Endothelial cell of umbilical vein (primary cell): ENCODE data around the gene EBPL. TPM values are rescaled to one million over a fixed set of nuclear protein-coding genes. Genes with fewer than 3 reads are reported as not detected.

ENCODE experiments used
- BruUV-seq: library from RNA; stranded (reverse); fragments of 400-500 nt; replicated peaks from 2 replicates; lab custom pipeline; 2021; lab: Mats Ljungman, UMichigan
- CTCF ChIA-PET: fragments of 300-600, 350-600 bp; sonication (Branson Sonifier 250); formaldehyde crosslinking; loops from one replicate; lab custom pipeline; 2021; ENCODE audit warnings: antibody characterized with exemption, inconsistent platforms; lab: Charles Lee
- POLR2A ChIA-PET: fragments of 300-600, 350-600 bp; sonication (Branson Sonifier 250); formaldehyde crosslinking; loops from one replicate; lab custom pipeline; 2021; ENCODE audit warnings: antibody characterized with exemption, inconsistent platforms; lab: Charles Lee
- DNase-seq: peaks from one replicate; pipeline ENCODE4 v3.0.0-alpha.2; 2011; ENCODE audit warnings: low read depth, low spot score
- FAIRE-seq: peaks from 2 replicates; lab custom pipeline; 2011; peaks lifted over from hg19 to GRCh38; lab: Jason Lieb, UNC
- H2AFZ ChIP-seq: 2 replicates; pipeline ENCODE4 v1.6.0; 2012; ENCODE audit warnings: low read depth, low read length, control low read depth, inconsistent platforms
- H3K27ac ChIP-seq: 2 replicates; pipeline ENCODE4 v1.5.1; 2011; ENCODE audit warnings: low read depth, mild to moderate bottlenecking, control low read depth, low read length, moderate library complexity; ENCODE audit not compliant: insufficient read depth
- H3K27me3 ChIP-seq, 2 experiments: 2 replicates each; pipeline versions ENCODE4 v1.6.0 to v1.6.1; 2011; ENCODE audit warnings: low read length in 2 of 2, mixed read lengths in 1 of 2; ENCODE audit not compliant: control insufficient read depth in 2 of 2, insufficient read depth in 2 of 2
- H3K36me3 ChIP-seq, 2 experiments: 2 replicates in 1 of 2; 3 replicates in 1 of 2; pipeline ENCODE4 v1.5.1; 2011; ENCODE audit warnings: low read length in 2 of 2, mild to moderate bottlenecking in 1 of 2, moderate library complexity in 1 of 2; ENCODE audit not compliant: control insufficient read depth in 2 of 2, insufficient read depth in 2 of 2; ENCODE audit errors: extremely low read depth in 1 of 2
- H3K4me1 ChIP-seq: 3 replicates; pipeline ENCODE4 v1.5.1; 2011; ENCODE audit warnings: mild to moderate bottlenecking, low read length; ENCODE audit not compliant: control insufficient read depth, insufficient read depth; ENCODE audit errors: extremely low read depth
- H3K4me2 ChIP-seq: 2 replicates; pipeline ENCODE4 v1.6.1; 2011; ENCODE audit warnings: low read length, control low read depth, mixed read lengths; ENCODE audit not compliant: insufficient read depth
- H3K4me3 ChIP-seq, 3 experiments: fragments of 200-600 bp in 1 of 3; sonication (generic), shearing (Covaris generic) in 1 of 3; replicated peaks in 1 of 3; 2 replicates each; pipeline ENCODE4 v1.5.1; 2011 to 2016; ENCODE audit warnings: control low read depth in 3 of 3, low read length in 3 of 3, mild to moderate bottlenecking in 2 of 3, inconsistent platforms in 1 of 3, low read depth in 1 of 3, moderate library complexity in 1 of 3; ENCODE audit not compliant: insufficient read depth in 1 of 3
- H3K79me2 ChIP-seq: 2 replicates; pipeline ENCODE4 v1.6.0; 2012; ENCODE audit warnings: low read length, inconsistent platforms; ENCODE audit not compliant: control insufficient read depth, insufficient read depth
- H3K9ac ChIP-seq: replicated peaks from 2 replicates; pipeline ENCODE3; 2011; ENCODE audit warnings: low read length, control low read depth; ENCODE audit not compliant: insufficient read depth; ENCODE audit errors: extremely low read depth
- H3K9me1 ChIP-seq: replicated peaks from 3 replicates; pipeline ENCODE4 v1.6.0; 2011; ENCODE audit warnings: mild to moderate bottlenecking, low read length; ENCODE audit not compliant: control insufficient read depth, insufficient read depth; ENCODE audit errors: extremely low read depth
- H3K9me3 ChIP-seq: replicated peaks from 2 replicates; pipeline ENCODE4 v1.5.1; 2012; ENCODE audit warnings: low read length, inconsistent platforms; ENCODE audit not compliant: control insufficient read depth, insufficient read depth
- H4K20me1 ChIP-seq: replicated peaks from 2 replicates; pipeline ENCODE3; 2011; ENCODE audit warnings: mild to moderate bottlenecking, low read length; ENCODE audit not compliant: control insufficient read depth, insufficient read depth; ENCODE audit errors: extremely low read depth
- EZH2 ChIP-seq: IDR thresholded peaks from 2 replicates; pipeline ENCODE4 v1.6.1; 2012; ENCODE audit warnings: borderline replicate concordance, low read depth, mild to moderate bottlenecking, moderate library complexity, low read length, inconsistent platforms; ENCODE audit not compliant: severe bottlenecking
- FOS ChIP-seq: IDR thresholded peaks from 2 replicates; pipeline ENCODE4 v1.6.1; 2011; ENCODE audit warnings: mild to moderate bottlenecking, low read length, moderate library complexity, borderline replicate concordance; ENCODE audit not compliant: insufficient read depth
- GATA2 ChIP-seq: IDR thresholded peaks from 2 replicates; pipeline ENCODE4 v1.7.0; 2011; ENCODE audit warnings: low read depth, mild to moderate bottlenecking, moderate library complexity, mixed read lengths, low read length; ENCODE audit not compliant: insufficient read length, insufficient read depth
- JUN ChIP-seq: IDR thresholded peaks from 2 replicates; pipeline ENCODE4 v1.6.1; 2011; ENCODE audit warnings: borderline replicate concordance, low read depth; ENCODE audit not compliant: insufficient read length, insufficient read depth
- MYC ChIP-seq: IDR thresholded peaks from one replicate; pipeline ENCODE4 v1.6.1; 2011; ENCODE audit warnings: mild to moderate bottlenecking, low read depth, low read length
- POLR2A ChIP-seq: IDR thresholded peaks from 2 replicates; pipeline ENCODE4 v1.6.1; 2012; ENCODE audit warnings: low read depth, mild to moderate bottlenecking, control low read depth, low read length
- POLR2AphosphoS5 ChIP-seq: IDR thresholded peaks from 2 replicates; pipeline ENCODE4 v1.6.1; 2012; ENCODE audit warnings: low read depth, mild to moderate bottlenecking, control low read depth, low read length, moderate library complexity; ENCODE audit not compliant: insufficient read depth
- dilution Hi-C: fragments of 300-500 bp; cut with MboI; formaldehyde crosslinking; loops from one replicate; pipeline ENCODE4 v1.15.0; 2019; ENCODE audit warnings: low sequenced_read_pairs; ENCODE audit not compliant: extremely low pct_ligation_motif_present
- intact Hi-C: fragments of 100-400 bp; cut with micrococcal nuclease; formaldehyde crosslinking; loops from one replicate; pipeline ENCODE4 v1.10.0; 2022
- polyA plus RNA-seq, 4 experiments: library from polyadenylated mRNA; depleted of rRNA in 3 of 4; stranded (reverse) in 3 of 4; unstranded in 1 of 4; fragments of >200 nt; gene quantifications; 2 replicates each; pipeline versions ENCODE4 v1.2.1 to v1.2.3, GENCODE V29; 2011 to 2012; ENCODE audit warnings: missing spikeins in 1 of 4
- total RNA-seq: library from RNA; stranded (reverse); gene quantifications from 2 replicates; pipeline ENCODE4 v1.2.3, GENCODE V29; 2021
- TF ChIP-seq, protein P1 (sequence below), 2 donors: IDR thresholded peaks; 1 replicate in 1 of 2; 2 replicates in 1 of 2; pipeline ENCODE4 v1.5.1; 2011; ENCODE audit warnings: low read length in 2 of 2, mild to moderate bottlenecking in 2 of 2, moderate library complexity in 2 of 2, control low read depth in 1 of 2, inconsistent platforms in 1 of 2, low read depth in 1 of 2; ENCODE audit not compliant: insufficient read depth in 1 of 2; ENCODE audit errors: extremely low read depth in 1 of 2
- TF ChIP-seq, protein P2 (sequence below): IDR thresholded peaks from 2 replicates; pipeline ENCODE4 v1.6.1; 2011; ENCODE audit not compliant: insufficient read depth, insufficient read length

The EBPL gene
- total and polyA plus RNA-seq, 2 donors (not counting 3 experiments of a cell fraction or from before 2014, with no cell fraction given): 75.5 to 159 TPM

DNA sequence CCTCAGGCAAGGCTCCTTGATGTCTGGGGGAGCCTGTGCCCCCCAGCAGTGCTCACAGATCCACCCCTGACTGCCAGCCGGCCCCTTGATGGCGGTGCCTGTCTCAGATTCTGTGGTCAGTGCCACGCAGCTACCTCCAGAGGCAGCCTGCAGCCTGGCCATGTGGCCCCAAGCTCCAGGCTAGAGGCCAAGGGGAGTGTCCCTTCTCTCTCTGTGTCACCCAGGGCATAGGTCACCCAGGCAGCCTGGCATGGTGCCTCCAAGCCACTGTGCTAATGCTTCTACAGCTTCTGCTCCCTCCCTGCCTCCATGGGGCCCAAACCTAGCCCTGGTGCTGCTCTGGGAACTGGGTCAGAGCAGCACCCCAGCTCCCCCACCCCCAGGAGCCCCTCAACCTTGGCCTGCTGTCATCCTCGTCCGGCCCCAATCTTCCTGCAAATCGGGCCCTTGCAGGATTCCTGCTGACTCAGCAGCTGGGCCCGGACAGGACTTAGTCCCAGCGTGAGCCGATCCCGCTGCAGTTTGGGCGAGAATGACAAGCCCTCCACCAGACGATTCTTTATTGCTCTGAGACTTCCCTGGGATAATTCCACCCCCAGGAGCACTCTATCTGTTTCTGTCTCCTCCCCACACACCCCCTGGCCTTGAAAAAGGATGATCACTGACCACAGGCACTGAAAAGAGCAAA lies 65.8 kb downstream of the EBPL start:
- TF ChIP-seq POLR2A (no peak), FOS (no peak), JUN (no peak)
- CTCF ChIA-PET: interaction anchor here (0.7 to 1.8 kb wide), 2 partner anchors 9 to 19 kb away, joined by 3 to 8 read pairs; no protein-coding TSS in a partner anchor
- no TSS peak for BruUV-seq

DNA sequence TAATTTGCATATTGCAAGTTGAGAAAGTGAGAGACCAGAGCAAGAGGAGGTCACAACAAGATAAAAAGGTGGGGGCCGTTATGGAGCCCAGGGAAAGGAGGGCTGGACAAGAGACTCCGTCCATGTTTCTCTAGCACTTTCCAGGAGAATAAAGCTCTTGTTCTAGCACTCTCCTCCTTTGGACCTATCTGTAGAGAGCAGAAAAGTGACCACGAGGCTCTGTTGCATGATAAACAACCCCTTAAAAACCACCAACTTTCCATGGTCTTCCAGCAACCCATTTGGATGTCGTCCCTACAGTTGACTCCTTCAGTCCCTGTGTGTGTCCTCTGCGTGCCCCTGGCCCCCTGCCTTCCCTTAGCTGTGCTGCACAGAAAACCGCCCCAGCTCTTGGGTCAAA lies 67.1 kb downstream of the EBPL start:
- H3K4me3 ChIP-seq: no peak overlapping the region
- intact Hi-C loops (no loop called here), dilution Hi-C loops (no loop called here)
- no peak for TF ChIP-seq EZH2
- TF ChIP-seq POLR2AphosphoS5: no peak
- no peak for TF ChIP-seq POLR2A
- TF ChIP-seq, protein P1, sequence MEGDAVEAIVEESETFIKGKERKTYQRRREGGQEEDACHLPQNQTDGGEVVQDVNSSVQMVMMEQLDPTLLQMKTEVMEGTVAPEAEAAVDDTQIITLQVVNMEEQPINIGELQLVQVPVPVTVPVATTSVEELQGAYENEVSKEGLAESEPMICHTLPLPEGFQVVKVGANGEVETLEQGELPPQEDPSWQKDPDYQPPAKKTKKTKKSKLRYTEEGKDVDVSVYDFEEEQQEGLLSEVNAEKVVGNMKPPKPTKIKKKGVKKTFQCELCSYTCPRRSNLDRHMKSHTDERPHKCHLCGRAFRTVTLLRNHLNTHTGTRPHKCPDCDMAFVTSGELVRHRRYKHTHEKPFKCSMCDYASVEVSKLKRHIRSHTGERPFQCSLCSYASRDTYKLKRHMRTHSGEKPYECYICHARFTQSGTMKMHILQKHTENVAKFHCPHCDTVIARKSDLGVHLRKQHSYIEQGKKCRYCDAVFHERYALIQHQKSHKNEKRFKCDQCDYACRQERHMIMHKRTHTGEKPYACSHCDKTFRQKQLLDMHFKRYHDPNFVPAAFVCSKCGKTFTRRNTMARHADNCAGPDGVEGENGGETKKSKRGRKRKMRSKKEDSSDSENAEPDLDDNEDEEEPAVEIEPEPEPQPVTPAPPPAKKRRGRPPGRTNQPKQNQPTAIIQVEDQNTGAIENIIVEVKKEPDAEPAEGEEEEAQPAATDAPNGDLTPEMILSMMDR (IDR thresholded peaks at IDR 0.05; ENCODE audit: extremely low read depth in 1 of 2, insufficient read depth in 1 of 2, low read depth in 1 of 2, low read length in 2 of 2): no peak
- TF ChIP-seq JUN: no peak
- TF ChIP-seq FOS: no peak
- TF ChIP-seq, protein P2, sequence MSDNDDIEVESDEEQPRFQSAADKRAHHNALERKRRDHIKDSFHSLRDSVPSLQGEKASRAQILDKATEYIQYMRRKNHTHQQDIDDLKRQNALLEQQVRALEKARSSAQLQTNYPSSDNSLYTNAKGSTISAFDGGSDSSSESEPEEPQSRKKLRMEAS: no peak
- no peak for TF ChIP-seq GATA2
- no peak for TF ChIP-seq MYC
- H3K79me2 ChIP-seq: no peaks in the 10 kb centered on the region
- no peaks in the 10 kb centered on the region for H4K20me1 ChIP-seq
- no peak overlapping the region for H2AFZ ChIP-seq
- H3K9me3 ChIP-seq: no peaks in the 10 kb centered on the region
- H3K36me3 ChIP-seq: no peaks in the 10 kb centered on the region
- FAIRE-seq (no peak), DNase-seq (no peak)
- CTCF ChIA-PET: no interaction called here
- no peak overlapping the region for H3K4me2 ChIP-seq
- H3K27ac ChIP-seq: no peak overlapping the region
- H3K4me1 ChIP-seq: peaks cover 11% of the 10 kb centered on the region
- H3K9ac ChIP-seq: no peak overlapping the region
- H3K27me3 ChIP-seq: peaks cover 0 to 4% of the 10 kb centered on the region in 2 experiments
- POLR2A ChIA-PET: no interaction called here
- no TSS peak for BruUV-seq
- H3K9me1 ChIP-seq: no peaks in the 10 kb centered on the region

More for the DNA sequence above, 65.8 kb downstream of the EBPL start:
- no peak for DNase-seq
- no peak overlapping the region for H2AFZ ChIP-seq
- POLR2A ChIA-PET: no interaction called here
- no peaks in the 10 kb centered on the region for H3K9me1 ChIP-seq
- H3K79me2 ChIP-seq: no peaks in the 10 kb centered on the region
- H3K4me2 ChIP-seq: no peak overlapping the region
- FAIRE-seq: no peak
- H3K9ac ChIP-seq: no peak overlapping the region
- H3K27me3 ChIP-seq: peaks cover 0 to 4% of the 10 kb centered on the region in 2 experiments
- H3K9me3 ChIP-seq: no peaks in the 10 kb centered on the region
- no peak overlapping the region for H3K4me3 ChIP-seq
- no peaks in the 10 kb centered on the region for H3K36me3 ChIP-seq
- no peak overlapping the region for H3K27ac ChIP-seq
- H3K4me1 ChIP-seq: peaks cover 24% of the 10 kb centered on the region
- intact Hi-C loops (no loop called here), dilution Hi-C loops (no loop called here)
- H4K20me1 ChIP-seq: no peaks in the 10 kb centered on the region
